HepG2 (cell line): ENCODE data around the gene INHBB. TPM values are rescaled to one million over a fixed set of nuclear protein-coding genes. Genes with fewer than 3 reads are reported as not detected.
A peak's percentile ranks its signal among the peaks of the same experiment; 100 is the strongest.

ENCODE experiments used
- E2F1 ChIP-seq: sonication (generic); formaldehyde crosslinking; IDR thresholded peaks from 2 replicates; pipeline ENCODE4 v1.5.0; 2020; ENCODE audit warnings: missing genetic modification reagents
- E2F5 ChIP-seq: sonication (generic); formaldehyde crosslinking; conservative IDR thresholded peaks from 2 replicates; pipeline ENCODE4 v1.4.0; 2020; ENCODE audit warnings: missing genetic modification reagents
- EZH2 ChIP-seq: conservative IDR thresholded peaks from 2 replicates; pipeline ENCODE4 v1.6.1; 2012; ENCODE audit warnings: mild to moderate bottlenecking, low read depth, low read length, moderate library complexity
- JUN ChIP-seq: sonication (generic); formaldehyde crosslinking; IDR thresholded peaks from 2 replicates; pipeline ENCODE4 v1.4.0; 2020; ENCODE audit warnings: mild to moderate bottlenecking, missing genetic modification reagents
- KDM6A ChIP-seq: IDR thresholded peaks from 2 replicates; pipeline ENCODE4 v1.6.1; 2016; ENCODE audit warnings: low read depth
- NFYB ChIP-seq: sonication (generic); formaldehyde crosslinking; IDR thresholded peaks from 2 replicates; pipeline ENCODE4 v1.4.0; 2020; ENCODE audit warnings: missing genetic modification reagents
- RXRA ChIP-seq: sonication (generic); formaldehyde crosslinking; IDR thresholded peaks from 2 replicates; pipeline ENCODE4 v1.5.1; 2020; ENCODE audit warnings: missing genetic modification reagents
- TBP ChIP-seq: sonication (generic); formaldehyde crosslinking; IDR thresholded peaks from 2 replicates; pipeline ENCODE4 v1.5.0; 2020; ENCODE audit warnings: missing genetic modification reagents
- ZBED4 ChIP-seq: sonication (generic); formaldehyde crosslinking; IDR thresholded peaks from 2 replicates; pipeline ENCODE4 v1.4.0; 2020; ENCODE audit warnings: missing genetic modification reagents, borderline replicate concordance
- ZBTB25 ChIP-seq: IDR thresholded peaks from 2 replicates; pipeline ENCODE4 v1.6.1; 2018; ENCODE audit warnings: missing genetic modification reagents
- ZNF331 ChIP-seq: sonication (generic); formaldehyde crosslinking; IDR thresholded peaks from 2 replicates; pipeline ENCODE4 v1.4.0; 2020; ENCODE audit warnings: missing genetic modification reagents
- ZNF407 ChIP-seq: sonication (generic); formaldehyde crosslinking; IDR thresholded peaks from one replicate; pipeline ENCODE4 v1.5.1; 2020; ENCODE audit warnings: mild to moderate bottlenecking, missing genetic modification reagents; ENCODE audit errors: not compliant biosample characterization
- ZNF432 ChIP-seq: sonication (generic); formaldehyde crosslinking; IDR thresholded peaks from 2 replicates; pipeline ENCODE4 v1.5.0; 2020; ENCODE audit warnings: missing genetic modification reagents, mild to moderate bottlenecking, borderline replicate concordance
- ZNF496 ChIP-seq: sonication (generic); formaldehyde crosslinking; IDR thresholded peaks from 2 replicates; pipeline ENCODE4 v1.8.1; 2023; ENCODE audit warnings: mild to moderate bottlenecking, moderate library complexity, missing genetic modification reagents; ENCODE audit not compliant: insufficient replicate concordance
- polyA plus RNA-seq, 8 experiments: library from polyadenylated mRNA; depleted of rRNA in 3 of 8; stranded (reverse) in 7 of 8; unstranded in 1 of 8; fragments of >200 nt; fragmentation: Illumina TruSeq in 4 of 8; extraction: Trizol in 4 of 8; gene quantifications; 2 replicates each; pipeline versions ENCODE4 v1.2.1 to v1.2.3, GENCODE V29; 2011 to 2016; ENCODE audit warnings: low read depth in 4 of 8, missing spikeins in 1 of 8, mixed read lengths in 1 of 8; ENCODE audit not compliant: insufficient read depth in 1 of 8
- total RNA-seq, 5 experiments: library from RNA; depleted of rRNA; stranded (reverse); fragments of >200 nt; fragmentation: Illumina TruSeq; extraction: Trizol; gene quantifications; 2 replicates each; pipeline ENCODE4 v1.2.3, GENCODE V29; 2016; ENCODE audit warnings: low read depth in 1 of 5

The INHBB gene
- total and polyA plus RNA-seq, 2 of the 13 experiments (the other 11 are each of a cell fraction or from before 2014, with no cell fraction given), result 0.20 to 1.7 TPM

- TF ChIP-seq E2F5 (CRISPR knock-in tag) (no peak; the same call in 1 of the 2 replicates), JUN (CRISPR knock-in tag) (no peak), ZBED4 (peak; percentile 91), E2F1 (CRISPR knock-in tag) (no peak), NFYB (CRISPR knock-in tag) (no peak), ZNF331 (CRISPR knock-in tag) (no peak), RXRA (CRISPR knock-in tag) (peak; percentile 63), EZH2 (peak; percentile 94; the same call in 1 of the 2 replicates), KDM6A (CRISPR knock-in tag) (no peak), ZNF496 (CRISPR knock-in tag) (no peak), ZBTB25 (peak; percentile 65; the same call in 1 of the 2 replicates), TBP (CRISPR knock-in tag) (no peak), ZNF432 (CRISPR knock-in tag) (no peak), ZNF407 (CRISPR knock-in tag) (no peak)
Observed at GRCh38 chr2:120343433-120344105, 2.4 kb upstream of the INHBB start (continued).
